ENCODE data around the gene SPATS2.

SPATS2 gene

GRCh38 chr12:49487605-49488004 lies 120.3 kb downstream of the SPATS2 start:
- H3K27ac ChIP-seq, result no peak overlapping the region
- no peak for TF ChIP-seq CTCF (conservative IDR thresholded peaks at IDR 0.05)
- TF ChIP-seq ZFX (IDR thresholded peaks at IDR 0.05), result no peak

- H3K27ac ChIP-seq, result no peak overlapping the region
- no peak for TF ChIP-seq ZFX (IDR thresholded peaks at IDR 0.05)
Observed at GRCh38 chr12:49489154-49489553, 121.9 kb downstream of the SPATS2 start.

GRCh38 chr12:49489720-49490119 lies 122.5 kb downstream of the SPATS2 start:
- no peak overlapping the region for H3K27ac ChIP-seq
- no peak for TF ChIP-seq ZFX (IDR thresholded peaks at IDR 0.05)
- TF ChIP-seq CTCF (conservative IDR thresholded peaks at IDR 0.05), result no peak

DNA sequence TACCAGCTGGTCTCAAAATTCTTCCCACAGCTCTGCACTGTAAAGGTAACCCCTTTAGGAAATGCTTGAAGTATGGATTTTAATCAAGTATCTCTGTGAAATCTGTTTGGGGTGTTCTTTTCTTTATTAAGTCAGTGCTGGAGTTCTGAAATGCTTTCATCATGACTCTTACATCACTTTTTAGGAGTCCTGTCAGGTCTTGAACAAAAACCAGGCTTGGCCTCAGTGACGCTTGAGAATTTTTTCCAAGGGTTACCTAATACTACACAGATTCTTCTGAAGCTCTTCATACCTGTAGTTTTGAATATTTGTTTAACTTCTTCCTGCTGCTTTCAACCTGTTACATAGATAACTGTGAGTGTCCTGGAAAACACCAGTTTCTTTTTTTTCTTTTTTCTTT lies 124.6 kb downstream of the SPATS2 start:
- no peak overlapping the region for H3K27ac ChIP-seq
- TF ChIP-seq CTCF (conservative IDR thresholded peaks at IDR 0.05) (no peak), ZFX (IDR thresholded peaks at IDR 0.05) (no peak)

GRCh38 chr12:49493900-49494299 lies 126.6 kb downstream of the SPATS2 start:
- no peak for TF ChIP-seq CTCF (conservative IDR thresholded peaks at IDR 0.05)
- TF ChIP-seq ZFX (IDR thresholded peaks at IDR 0.05), result no peak

DNA sequence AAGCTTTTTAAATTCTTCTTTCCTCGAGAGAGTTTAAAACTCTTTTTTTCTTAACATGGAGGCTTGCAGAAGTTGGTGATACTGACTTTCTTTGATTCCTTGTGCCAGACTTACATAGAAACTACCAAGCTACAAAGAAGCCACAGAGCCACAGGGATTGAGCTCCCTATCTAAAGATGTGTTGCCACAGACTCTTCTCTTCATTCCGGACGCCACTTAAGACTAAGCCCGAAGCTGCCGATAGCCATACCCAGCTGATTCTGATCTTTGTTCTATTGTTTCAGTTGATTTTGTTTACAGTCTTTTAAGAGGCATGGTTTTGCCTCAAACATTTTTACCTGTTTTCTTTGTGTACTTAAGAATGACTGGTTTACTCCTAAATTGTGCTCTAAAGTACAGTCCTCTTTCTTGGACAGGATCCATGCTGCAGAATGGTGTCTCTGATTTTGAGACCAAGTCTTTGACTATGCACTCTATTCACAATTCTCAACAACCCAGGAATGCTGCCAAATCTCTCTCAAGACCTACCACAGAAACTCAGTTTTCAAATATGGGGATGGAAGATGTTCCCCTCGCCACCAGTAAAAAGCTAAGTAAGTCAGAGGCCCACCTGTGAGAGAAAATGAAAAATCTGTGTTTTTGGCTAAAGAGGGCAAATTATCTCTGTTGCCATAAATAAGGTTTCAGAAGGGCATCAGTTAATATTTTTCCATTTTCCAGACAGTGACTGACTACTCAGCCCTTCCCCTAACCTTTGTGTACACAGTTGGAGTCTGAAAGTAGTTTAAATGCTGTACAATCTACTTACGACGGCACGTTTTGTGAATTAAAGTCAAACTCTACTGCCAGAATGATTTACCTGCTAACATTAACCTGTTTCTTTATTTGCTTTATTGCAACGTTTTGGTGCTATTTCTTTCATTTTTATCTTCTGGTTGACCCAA lies 129.4 kb downstream of the SPATS2 start:
- no peak for TF ChIP-seq ZFX (IDR thresholded peaks at IDR 0.05)

More at GRCh38 chr12:49493900-49494299, 126.6 kb downstream of the SPATS2 start:
- no peak overlapping the region for H3K27ac ChIP-seq

DNA sequence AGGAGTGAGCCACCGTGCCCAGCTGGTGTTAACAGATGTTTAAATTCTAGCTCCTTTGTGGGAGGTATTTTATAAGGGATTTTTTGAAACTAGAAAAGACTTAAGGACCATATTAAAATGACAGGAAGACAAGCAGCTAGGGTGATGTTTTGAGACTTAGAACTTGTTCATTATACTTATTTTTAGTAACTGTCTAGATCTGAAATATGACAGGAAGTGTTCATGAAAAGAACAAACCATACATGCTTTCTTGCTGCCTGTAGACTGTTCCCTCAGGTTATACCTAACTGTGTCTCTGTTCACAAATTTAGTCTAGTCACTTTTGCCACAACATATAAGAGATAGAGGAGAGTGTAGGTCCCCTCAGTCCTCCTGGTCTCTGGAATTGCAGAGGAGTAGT lies 134.6 kb downstream of the SPATS2 start:
- no peak overlapping the region for H3K27ac ChIP-seq
- TF ChIP-seq CTCF (conservative IDR thresholded peaks at IDR 0.05), result no peak
- TF ChIP-seq ZFX (IDR thresholded peaks at IDR 0.05), result no peak

More for the DNA sequence above, 129.4 kb downstream of the SPATS2 start:
- H3K27ac ChIP-seq, result no peak overlapping the region

DNA sequence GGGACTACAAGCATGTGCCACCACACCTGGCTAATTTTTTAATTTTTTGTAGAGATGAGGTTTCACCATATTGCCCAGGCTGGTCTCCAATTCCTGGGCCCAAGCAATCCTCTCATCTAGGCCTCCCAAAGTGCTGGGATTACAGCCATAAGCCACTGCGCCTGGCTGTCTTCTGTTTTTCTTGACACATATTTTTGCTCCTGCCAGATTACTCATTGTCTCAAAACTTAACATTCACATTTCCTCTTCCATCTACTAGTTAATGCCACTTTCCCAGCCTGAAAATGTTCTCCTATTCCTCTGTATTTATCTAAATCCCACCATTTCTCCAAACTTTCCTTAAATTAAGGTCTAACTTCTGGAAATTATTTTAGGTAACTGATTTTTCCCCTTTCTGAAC lies 135.3 kb downstream of the SPATS2 start:
- TF ChIP-seq ZFX (IDR thresholded peaks at IDR 0.05) (no peak), CTCF (conservative IDR thresholded peaks at IDR 0.05) (no peak)
- peak overlapping the region; percentile 34; the same call in 1 of the 2 replicates for H3K27ac ChIP-seq

Measured in C4-2B (cell line).